Naive thymus-derived CD4-positive, alpha-beta T cell (primary cell): Measurements from ENCODE around the gene LARGE1. TPM values are rescaled to one million over a fixed set of nuclear protein-coding genes. Genes with fewer than 3 reads are reported as not detected.
"Not testable (repeated sequence)": the region's sequence is repeated elsewhere in the genome, so short reads cannot be mapped to it uniquely, and the experiment has no call there.

ENCODE experiments used
- ATAC-seq: fragments of 150-1000 bp; cut with Tn5 transposase; 2 replicates; pipeline ENCODE4 v1.10.0; 2021; ENCODE audit warnings: mild to moderate bottlenecking, moderate library complexity
- CTCF ChIA-PET: fragments of 350-600 bp; sonication (Branson Sonifier 250); formaldehyde crosslinking; loops from one replicate; lab custom pipeline; 2021; ENCODE audit warnings: antibody characterized with exemption; lab: Charles Lee
- POLR2A ChIA-PET: fragments of 350-600 bp; sonication (Branson Sonifier 250); formaldehyde crosslinking; loops from one replicate; lab custom pipeline; 2021; ENCODE audit warnings: antibody characterized with exemption, inconsistent platforms; lab: Charles Lee
- DNase-seq, 9 donors: peaks; one replicate each; pipeline versions ENCODE4 v3.0.0 to v3.0.0-alpha.2; 2020 to 2022; ENCODE audit warnings: mixed read lengths in 1 of 9
- H3K27ac ChIP-seq: one replicate; pipeline ENCODE4 v1.7.0; 2013; ENCODE audit warnings: mild to moderate bottlenecking, low read depth, low read length, moderate library complexity
- H3K27me3 ChIP-seq, 2 donors: one replicate each; pipeline ENCODE4 v1.7.0; 2013; ENCODE audit warnings: low read length in 2 of 2, mild to moderate bottlenecking in 2 of 2, moderate library complexity in 2 of 2; ENCODE audit not compliant: control insufficient read depth in 2 of 2, insufficient read depth in 2 of 2
- H3K36me3 ChIP-seq, 3 experiments: 1 replicate in 2 of 3; 2 replicates in 1 of 3; pipeline ENCODE4 v1.7.0; 2013; ENCODE audit warnings: low read length in 3 of 3, mild to moderate bottlenecking in 3 of 3, moderate library complexity in 1 of 3; ENCODE audit not compliant: insufficient read depth in 3 of 3, control insufficient read depth in 2 of 3
- H3K4me1 ChIP-seq, 2 donors: one replicate each; pipeline ENCODE4 v1.7.0; 2013; ENCODE audit warnings: low read length in 2 of 2, mild to moderate bottlenecking in 2 of 2, moderate library complexity in 1 of 2; ENCODE audit not compliant: control insufficient read depth in 2 of 2, insufficient read depth in 2 of 2
- H3K4me3 ChIP-seq: 2 replicates; pipeline ENCODE4 v1.7.0; 2013; ENCODE audit warnings: mild to moderate bottlenecking, low read length
- H3K9me3 ChIP-seq, 3 experiments: 1 replicate in 2 of 3; 2 replicates in 1 of 3; pipeline ENCODE4 v1.7.0; 2013; ENCODE audit warnings: low read length in 3 of 3; ENCODE audit not compliant: control insufficient read depth in 2 of 3
- H3K27ac Mint-ChIP-seq, 9 donors: one replicate each; pipeline ENCODE4 v1.8.0; 2020 to 2022; ENCODE audit warnings: mixed read lengths in 9 of 9, mild to moderate bottlenecking in 8 of 9, moderate library complexity in 5 of 9, inconsistent platforms in 2 of 9
- H3K27me3 Mint-ChIP-seq, 5 donors: one replicate each; pipeline ENCODE4 v1.8.0; 2021 to 2022; ENCODE audit warnings: mixed read lengths in 5 of 5, mild to moderate bottlenecking in 1 of 5
- H3K36me3 Mint-ChIP-seq, 5 donors: one replicate each; pipeline ENCODE4 v1.8.0; 2020 to 2022; ENCODE audit warnings: mixed read lengths in 5 of 5, mild to moderate bottlenecking in 3 of 5, inconsistent platforms in 1 of 5
- H3K4me1 Mint-ChIP-seq, 7 donors: one replicate each; pipeline ENCODE4 v1.8.0; 2020 to 2022; ENCODE audit warnings: mixed read lengths in 7 of 7, mild to moderate bottlenecking in 3 of 7, inconsistent platforms in 1 of 7
- H3K4me3 Mint-ChIP-seq, 10 donors: one replicate each; pipeline ENCODE4 v1.8.0; 2020 to 2022; ENCODE audit warnings: mild to moderate bottlenecking in 10 of 10, mixed read lengths in 10 of 10, moderate library complexity in 6 of 10, inconsistent platforms in 2 of 10
- H3K9me3 Mint-ChIP-seq, 11 donors: one replicate each; pipeline ENCODE4 v1.8.0; 2020 to 2022; ENCODE audit warnings: mixed read lengths in 11 of 11, mild to moderate bottlenecking in 4 of 11, inconsistent platforms in 1 of 11, moderate library complexity in 1 of 11
- intact Hi-C, 2 donors: fragments of 100-400 bp; cut with micrococcal nuclease; formaldehyde crosslinking; loops; one replicate each; pipeline ENCODE4 v1.15.1; 2023
- polyA plus RNA-seq, 2 donors: library from polyadenylated mRNA; unstranded; fragments of 300-500 nt; fragmentation: Illumina TruSeq; gene quantifications; one replicate each; pipeline ENCODE4 v1.2.3, GENCODE V29; 2021
- total RNA-seq, 6 experiments: library from RNA in 5 of 6; stranded (reverse) in 5 of 6; gene quantifications; 1 replicate in 5 of 6; 2 replicates in 1 of 6; pipeline ENCODE4 v1.2.3 and lab custom pipeline; 2021 to 2026

The LARGE1 gene
- total and polyA plus RNA-seq, 7 experiments from 2014 or later, result 2.3 to 4.8 (median 3.0) TPM; not detected in 3

GRCh38 chr22:33865996-33866395 lies 54.3 kb downstream of the LARGE1 start:
- Histone ChIP-seq H3K9me3 (no peaks in the 10 kb centered on the region), H3K4me1 (no peaks in the 10 kb centered on the region), H3K4me3 (no peak overlapping the region), H3K36me3 (no peaks in the 10 kb centered on the region), H3K27me3 (no peaks in the 10 kb centered on the region), H3K27ac (no peak overlapping the region)
- Mint-ChIP-seq H3K36me3 (peaks cover 0 to 5% (median 0%) of the 10 kb centered on the region in 5 donors), H3K4me1 (no peaks in the 10 kb centered on the region), H3K4me3 (no peak overlapping the region), H3K27ac (no peak overlapping the region), H3K9me3 (peaks cover 0 to 32% (median 0%) of the 10 kb centered on the region in 11 donors), H3K27me3 (no peaks in the 10 kb centered on the region)
- intact Hi-C loops, result no loop called here
- ATAC-seq, result no peak
- POLR2A ChIA-PET, result no interaction called here
- CTCF ChIA-PET, result no interaction called here
- no peak for DNase-seq

GRCh38 chr22:33865248-33865647 lies 55.0 kb downstream of the LARGE1 start:
- Histone ChIP-seq H3K27me3 (no peaks in the 10 kb centered on the region), H3K27ac (no peak overlapping the region), H3K9me3 (no peaks in the 10 kb centered on the region), H3K36me3 (no peaks in the 10 kb centered on the region), H3K4me1 (no peaks in the 10 kb centered on the region), H3K4me3 (no peak overlapping the region)
- DNase-seq (no peak), ATAC-seq (no peak)
- intact Hi-C loops, result no loop called here
- Mint-ChIP-seq H3K27me3 (no peaks in the 10 kb centered on the region), H3K36me3 (peaks cover 0 to 5% (median 0%) of the 10 kb centered on the region in 5 donors), H3K9me3 (peaks cover 0 to 32% (median 0%) of the 10 kb centered on the region in 11 donors), H3K27ac (no peak overlapping the region), H3K4me1 (no peaks in the 10 kb centered on the region), H3K4me3 (no peak overlapping the region)
- ChIA-PET CTCF (no interaction called here), POLR2A (no interaction called here)

GRCh38 chr22:33864723-33865130 lies 55.5 kb downstream of the LARGE1 start:
- no peaks in the 10 kb centered on the region for H3K9me3 ChIP-seq
- ChIA-PET POLR2A (no interaction called here), CTCF (no interaction called here)
- Mint-ChIP-seq H3K4me3 (no peak overlapping the region), H3K36me3 (peaks cover 0 to 5% (median 0%) of the 10 kb centered on the region in 5 donors), H3K27ac (no peak overlapping the region), H3K4me1 (no peaks in the 10 kb centered on the region), H3K27me3 (no peaks in the 10 kb centered on the region), H3K9me3 (peaks cover 0 to 33% (median 0%) of the 10 kb centered on the region in 11 donors)
- no peak overlapping the region for H3K27ac ChIP-seq
- DNase-seq, result no peak
- ATAC-seq, result no peak
- no peak overlapping the region for H3K4me3 ChIP-seq
- H3K36me3 ChIP-seq, result no peaks in the 10 kb centered on the region
- intact Hi-C loops, result no loop called here
- H3K27me3 ChIP-seq, result no peaks in the 10 kb centered on the region
- H3K4me1 ChIP-seq, result no peaks in the 10 kb centered on the region

- H3K9me3 Mint-ChIP-seq, result peaks cover 0 to 31% (median 0%) of the 10 kb centered on the region in 11 donors
- no peaks in the 10 kb centered on the region for H3K27me3 ChIP-seq
- H3K36me3 Mint-ChIP-seq, result no peaks in the 10 kb centered on the region
- ChIA-PET CTCF (no interaction called here), POLR2A (no interaction called here)
- DNase-seq (no peak), ATAC-seq (no peak)
- intact Hi-C loops, result no loop called here
- H3K4me3 Mint-ChIP-seq, result no peak overlapping the region
- H3K36me3 ChIP-seq, result no peaks in the 10 kb centered on the region
- H3K4me3 ChIP-seq, result no peak overlapping the region
- H3K27me3 Mint-ChIP-seq, result no peaks in the 10 kb centered on the region
- no peaks in the 10 kb centered on the region for H3K4me1 Mint-ChIP-seq
- H3K27ac ChIP-seq, result no peak overlapping the region
- no peaks in the 10 kb centered on the region for H3K4me1 ChIP-seq
- no peak overlapping the region for H3K27ac Mint-ChIP-seq
- H3K9me3 ChIP-seq, result no peaks in the 10 kb centered on the region
Measured at GRCh38 chr22:33861216-33861875, 58.9 kb downstream of the LARGE1 start.

DNA sequence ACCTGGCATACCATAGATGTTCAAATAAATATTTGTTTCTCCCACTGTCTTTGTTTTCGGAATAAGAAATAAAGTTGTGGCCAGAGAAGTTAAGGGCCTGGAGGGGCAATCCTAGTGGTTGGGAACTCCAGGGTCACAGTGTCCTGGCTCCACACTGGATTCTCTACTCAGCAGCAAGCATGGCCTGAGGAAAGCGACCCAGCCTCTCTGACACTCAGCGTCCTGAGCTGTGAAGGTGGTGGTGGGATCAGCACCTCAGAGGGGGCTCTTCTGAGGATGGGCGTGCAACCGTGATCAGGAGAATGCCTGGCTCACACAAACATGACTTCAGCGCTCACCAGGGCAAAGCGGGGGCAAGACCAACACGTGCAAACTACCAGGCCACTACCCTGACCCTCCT lies 59.9 kb downstream of the LARGE1 start:
- Histone ChIP-seq H3K4me3 (no peak overlapping the region), H3K4me1 (no peaks in the 10 kb centered on the region), H3K36me3 (no peaks in the 10 kb centered on the region), H3K9me3 (no peaks in the 10 kb centered on the region), H3K27ac (no peak overlapping the region), H3K27me3 (no peaks in the 10 kb centered on the region)
- H3K36me3 Mint-ChIP-seq, result no peaks in the 10 kb centered on the region
- H3K27ac Mint-ChIP-seq, result no peak overlapping the region
- intact Hi-C loops, result no loop called here
- H3K4me1 Mint-ChIP-seq, result no peaks in the 10 kb centered on the region
- DNase-seq, result no peak
- no peak for ATAC-seq
- ChIA-PET CTCF (no interaction called here), POLR2A (no interaction called here)
- no peak overlapping the region for H3K4me3 Mint-ChIP-seq
- peaks cover 0 to 30% (median 0%) of the 10 kb centered on the region in 11 donors for H3K9me3 Mint-ChIP-seq
- H3K27me3 Mint-ChIP-seq, result no peaks in the 10 kb centered on the region

DNA sequence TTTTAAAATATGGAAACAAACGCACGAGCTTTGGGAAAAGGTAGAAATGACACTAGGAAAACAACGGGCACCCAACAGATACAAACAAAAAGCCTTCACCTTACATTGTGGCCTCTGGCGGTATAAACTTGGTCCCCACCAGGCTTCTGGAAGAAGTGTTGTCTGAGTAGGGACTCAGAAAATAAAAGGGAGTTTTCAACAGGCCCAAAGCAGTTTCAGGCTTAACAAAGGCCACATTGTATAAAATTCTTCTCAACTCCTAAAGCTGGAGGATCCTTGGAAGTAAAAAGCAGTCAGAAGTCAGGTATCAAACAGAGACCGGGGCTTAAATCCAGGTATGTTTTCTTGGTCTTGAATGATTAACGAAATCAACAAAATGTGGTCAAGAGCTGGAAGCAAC lies 61.0 kb downstream of the LARGE1 start:
- H3K27me3 Mint-ChIP-seq, result no peaks in the 10 kb centered on the region
- ChIA-PET POLR2A (no interaction called here), CTCF (no interaction called here)
- intact Hi-C loops, result no loop called here
- Histone ChIP-seq H3K36me3 (no peaks in the 10 kb centered on the region), H3K4me3 (no peak overlapping the region), H3K27ac (no peak overlapping the region), H3K27me3 (no peaks in the 10 kb centered on the region), H3K9me3 (no peaks in the 10 kb centered on the region), H3K4me1 (no peaks in the 10 kb centered on the region)
- no peaks in the 10 kb centered on the region for H3K36me3 Mint-ChIP-seq
- peaks cover 0 to 6% (median 2%) of the 10 kb centered on the region in 7 donors for H3K4me1 Mint-ChIP-seq
- peak overlapping the region in 1 of 9 donors; percentile 38 for H3K27ac Mint-ChIP-seq
- no peak overlapping the region for H3K4me3 Mint-ChIP-seq
- DNase-seq (no peak), ATAC-seq (no peak)
- peaks cover 0 to 21% (median 0%) of the 10 kb centered on the region in 11 donors for H3K9me3 Mint-ChIP-seq

GRCh38 chr22:33858653-33859052 lies 61.6 kb downstream of the LARGE1 start:
- H3K9me3 Mint-ChIP-seq, result peaks cover 0 to 19% (median 0%) of the 10 kb centered on the region in 11 donors
- H3K27ac Mint-ChIP-seq, H3K4me3 Mint-ChIP-seq: not testable (repeated sequence)

More at GRCh38 chr22:33858653-33859052, 61.6 kb downstream of the LARGE1 start:
- H3K27ac ChIP-seq, H3K36me3 ChIP-seq, ATAC-seq, H3K27me3 Mint-ChIP-seq, H3K27me3 ChIP-seq, CTCF ChIA-PET, H3K4me1 ChIP-seq, POLR2A ChIA-PET, DNase-seq, H3K36me3 Mint-ChIP-seq, intact Hi-C loops, H3K4me3 ChIP-seq, H3K9me3 ChIP-seq: not testable (repeated sequence)
- peaks cover 3 to 12% (median 9%) of the 10 kb centered on the region in 7 donors for H3K4me1 Mint-ChIP-seq
